GM12873 (cell line): Measurements from ENCODE around the gene FGF21.

ENCODE experiments used
- TF ChIP-seq, protein P1 (sequence below): IDR thresholded peaks from 2 replicates; pipeline ENCODE4 v1.5.1; 2012; ENCODE audit warnings: low read depth, mild to moderate bottlenecking, moderate library complexity, low read length, control low read depth; ENCODE audit not compliant: insufficient read depth; ENCODE audit errors: missing control alignments

The FGF21 gene

DNA sequence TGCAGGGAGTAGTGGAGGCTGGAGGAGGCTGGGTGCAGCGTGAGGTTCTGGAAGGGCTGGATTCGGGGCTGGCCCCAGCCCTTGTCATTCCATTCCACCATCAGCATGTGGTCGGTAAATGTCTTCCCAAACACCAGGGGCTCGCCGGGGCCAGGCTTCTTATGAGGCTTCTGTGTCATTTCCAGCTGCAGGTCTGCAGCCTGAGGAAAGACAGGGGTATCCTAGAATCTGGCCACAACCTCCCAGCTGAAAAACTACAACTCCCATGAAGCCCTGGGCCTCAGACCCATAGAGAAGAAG is 51.1 kb downstream of the FGF21 start:
- TF ChIP-seq, protein P1, sequence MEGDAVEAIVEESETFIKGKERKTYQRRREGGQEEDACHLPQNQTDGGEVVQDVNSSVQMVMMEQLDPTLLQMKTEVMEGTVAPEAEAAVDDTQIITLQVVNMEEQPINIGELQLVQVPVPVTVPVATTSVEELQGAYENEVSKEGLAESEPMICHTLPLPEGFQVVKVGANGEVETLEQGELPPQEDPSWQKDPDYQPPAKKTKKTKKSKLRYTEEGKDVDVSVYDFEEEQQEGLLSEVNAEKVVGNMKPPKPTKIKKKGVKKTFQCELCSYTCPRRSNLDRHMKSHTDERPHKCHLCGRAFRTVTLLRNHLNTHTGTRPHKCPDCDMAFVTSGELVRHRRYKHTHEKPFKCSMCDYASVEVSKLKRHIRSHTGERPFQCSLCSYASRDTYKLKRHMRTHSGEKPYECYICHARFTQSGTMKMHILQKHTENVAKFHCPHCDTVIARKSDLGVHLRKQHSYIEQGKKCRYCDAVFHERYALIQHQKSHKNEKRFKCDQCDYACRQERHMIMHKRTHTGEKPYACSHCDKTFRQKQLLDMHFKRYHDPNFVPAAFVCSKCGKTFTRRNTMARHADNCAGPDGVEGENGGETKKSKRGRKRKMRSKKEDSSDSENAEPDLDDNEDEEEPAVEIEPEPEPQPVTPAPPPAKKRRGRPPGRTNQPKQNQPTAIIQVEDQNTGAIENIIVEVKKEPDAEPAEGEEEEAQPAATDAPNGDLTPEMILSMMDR, result no peak

- TF ChIP-seq, protein P1, result no peak
Observed at GRCh38 chr19:48806818-48807589, 51.7 kb downstream of the FGF21 start.

DNA sequence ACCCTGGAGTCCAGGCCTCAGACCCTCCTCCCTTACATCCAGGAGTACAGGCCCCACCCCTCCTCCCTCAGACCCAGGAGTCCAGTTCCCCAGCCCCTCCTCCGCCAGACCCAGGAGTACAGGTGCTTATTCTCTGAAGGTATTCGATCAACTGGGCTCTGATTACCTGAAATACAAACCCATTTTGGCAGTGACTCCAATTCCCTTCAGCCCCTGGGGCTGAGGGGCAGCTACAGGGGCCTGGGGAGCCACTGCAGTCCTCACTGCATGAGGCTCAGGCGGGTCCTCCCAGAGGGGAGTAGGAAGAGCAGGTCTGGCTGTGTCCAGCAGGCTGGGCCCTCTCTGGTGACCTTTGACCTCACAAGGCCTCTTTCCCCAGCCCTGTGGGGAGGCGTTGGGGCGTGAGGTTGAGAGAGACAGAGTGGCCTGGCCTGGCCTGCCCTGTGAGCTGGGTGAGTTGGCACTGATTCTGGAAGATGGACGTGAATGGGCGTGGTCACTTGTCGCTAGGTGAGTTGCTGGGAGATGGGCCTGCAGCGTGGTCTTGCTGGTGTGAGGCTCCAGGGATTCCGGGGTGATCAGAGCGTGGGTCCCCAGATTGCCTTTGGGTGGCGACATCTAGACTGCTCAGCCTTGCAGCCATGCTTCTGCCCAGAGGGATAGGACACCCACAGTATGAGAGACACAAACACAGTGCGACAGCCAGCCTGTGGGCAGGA is 52.4 kb downstream of the FGF21 start:
- TF ChIP-seq, protein P1, result no peak
